ENCODE results near the gene GAREM2.

GAREM2 gene

GRCh38 chr2:26187537-26188104 is 14.7 kb downstream of the GAREM2 start:
- no peak for DNase-seq

- no peak for DNase-seq
Observed at GRCh38 chr2:26189123-26189522, 16.2 kb downstream of the GAREM2 start.

- DNase-seq, result no peak
Observed at GRCh38 chr2:26189751-26190150, 16.9 kb downstream of the GAREM2 start.

GRCh38 chr2:26190369-26190768 is 17.5 kb downstream of the GAREM2 start:
- no peak for DNase-seq

- DNase-seq, result no peak
Observed at GRCh38 chr2:26191316-26192159, 18.6 kb downstream of the GAREM2 start.

DNA sequence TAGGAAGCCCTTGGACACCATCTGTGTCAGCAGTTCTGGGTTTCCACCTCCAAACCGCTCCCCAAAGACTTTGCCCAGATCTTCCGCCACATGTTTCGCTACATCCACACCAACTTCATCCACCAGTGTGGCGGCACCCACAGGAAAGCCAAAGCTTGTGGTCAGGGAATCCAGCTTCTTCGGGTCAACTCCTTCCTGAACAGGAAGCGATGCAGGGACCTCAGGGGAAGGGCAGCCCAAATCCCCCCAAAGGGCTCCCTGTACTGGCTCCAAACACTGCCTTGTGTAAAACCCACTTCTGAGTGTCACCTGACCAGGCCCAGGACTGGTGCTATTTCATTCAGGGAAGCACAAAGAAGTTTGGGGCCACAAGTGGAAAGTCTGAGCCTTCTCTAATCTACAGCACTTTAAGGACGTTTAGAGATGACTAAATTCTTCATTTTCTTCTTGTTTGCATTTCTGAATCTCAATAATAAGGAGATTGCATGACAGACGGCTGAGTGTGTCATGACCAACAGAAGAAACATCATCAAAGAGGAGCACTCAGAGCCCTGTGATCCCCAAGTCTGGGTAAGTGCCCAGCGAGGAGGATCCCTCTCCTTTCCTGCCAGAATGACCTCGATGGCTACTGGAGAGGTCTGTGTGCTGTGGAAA is 20.8 kb downstream of the GAREM2 start:
- no peak for DNase-seq

DNA sequence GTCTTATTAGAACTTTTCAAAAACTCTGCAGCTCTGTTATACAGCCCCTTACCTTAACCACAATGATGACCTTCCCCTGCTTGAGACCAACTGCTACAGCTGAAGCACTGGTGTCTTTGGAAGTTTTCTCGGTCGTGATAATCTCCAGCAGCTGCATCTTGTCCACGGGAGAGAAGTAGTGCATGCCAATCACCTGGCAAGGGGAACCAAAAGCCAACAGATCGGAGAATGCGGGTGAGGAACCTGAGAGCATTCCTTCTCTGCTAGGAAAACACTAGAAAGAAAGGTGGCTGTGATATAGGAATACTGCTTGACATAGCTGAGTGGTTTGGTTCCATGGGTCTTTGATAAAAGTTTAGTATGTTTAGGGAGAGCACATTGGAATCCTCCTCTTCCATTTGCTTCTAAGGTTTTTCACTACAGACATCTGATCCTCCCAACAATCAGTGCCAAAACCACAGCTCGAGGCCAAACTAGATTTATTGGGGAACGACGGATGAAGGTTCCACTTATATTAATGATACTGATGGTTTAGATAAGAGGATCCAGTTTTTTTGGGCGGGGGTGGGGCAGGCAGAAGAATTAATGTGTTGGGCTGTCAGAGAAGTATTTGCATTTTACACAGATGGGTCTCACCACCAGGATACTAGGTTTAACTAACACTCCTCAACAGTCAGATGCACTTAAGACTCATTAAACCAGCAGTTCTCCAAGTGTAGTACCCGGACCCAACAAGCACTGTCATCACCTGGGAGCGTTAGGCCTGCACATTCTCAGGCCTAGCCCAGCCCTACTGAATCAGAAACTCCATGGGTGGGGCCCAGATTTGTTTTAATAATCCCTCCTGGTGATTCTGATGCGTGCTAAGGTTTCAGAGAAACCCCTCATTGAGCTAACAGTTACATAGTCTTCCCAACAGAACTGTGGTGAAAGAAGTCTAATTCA is 22.4 kb downstream of the GAREM2 start:
- no peak for DNase-seq

- no peak for DNase-seq
Observed at GRCh38 chr2:26196683-26197418, 24.0 kb downstream of the GAREM2 start.

GRCh38 chr2:26197516-26197915 is 24.6 kb downstream of the GAREM2 start:
- no peak for DNase-seq

- DNase-seq, result no peak
Observed at GRCh38 chr2:26202981-26203490, 30.1 kb downstream of the GAREM2 start.

- no peak for DNase-seq
Observed at GRCh38 chr2:26203906-26204305, 31.0 kb downstream of the GAREM2 start.

GRCh38 chr2:26212011-26212410 is 39.1 kb downstream of the GAREM2 start:
- DNase-seq, result no peak

- no peak for DNase-seq
Observed at GRCh38 chr2:26214759-26215158, 41.9 kb downstream of the GAREM2 start.

DNA sequence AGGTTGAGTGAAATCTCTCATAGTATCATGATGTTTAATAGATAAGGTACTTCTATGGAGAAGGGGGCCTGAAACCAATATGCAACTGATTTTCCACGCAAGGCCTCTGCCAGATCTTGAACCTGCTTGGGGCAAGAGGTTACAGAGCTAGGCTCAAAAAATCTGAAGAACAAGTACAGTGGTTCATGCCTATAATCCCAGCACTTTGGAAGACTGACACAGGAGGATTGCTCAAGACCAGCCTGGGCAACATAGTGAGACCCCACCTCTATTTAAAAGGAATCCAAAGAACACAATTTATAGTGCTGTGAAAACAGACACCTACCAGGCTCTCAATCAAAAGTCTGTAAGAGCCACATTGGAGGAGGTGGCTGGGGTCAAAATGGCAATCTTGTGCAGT is 42.9 kb downstream of the GAREM2 start:
- no peak for DNase-seq

DNA sequence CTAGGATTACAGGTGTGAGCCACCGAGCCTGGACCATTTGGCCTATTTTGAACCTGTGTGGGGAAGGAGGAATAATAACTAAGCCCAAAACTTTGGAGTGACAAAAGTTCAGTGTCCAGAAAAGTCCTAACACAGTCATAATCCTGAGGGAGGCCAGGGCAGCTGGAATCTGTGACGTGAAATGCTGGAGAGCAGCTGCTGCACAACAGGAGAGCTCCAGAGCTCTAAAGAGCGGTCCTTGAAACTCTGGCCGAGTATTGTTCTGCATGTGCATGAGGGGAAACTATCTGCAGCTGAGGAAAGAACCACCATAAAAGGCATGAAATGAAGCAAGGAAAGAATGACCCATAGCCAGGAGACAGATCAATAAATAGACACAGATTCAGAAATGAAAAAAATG is 43.7 kb downstream of the GAREM2 start:
- no peak for DNase-seq

DNA sequence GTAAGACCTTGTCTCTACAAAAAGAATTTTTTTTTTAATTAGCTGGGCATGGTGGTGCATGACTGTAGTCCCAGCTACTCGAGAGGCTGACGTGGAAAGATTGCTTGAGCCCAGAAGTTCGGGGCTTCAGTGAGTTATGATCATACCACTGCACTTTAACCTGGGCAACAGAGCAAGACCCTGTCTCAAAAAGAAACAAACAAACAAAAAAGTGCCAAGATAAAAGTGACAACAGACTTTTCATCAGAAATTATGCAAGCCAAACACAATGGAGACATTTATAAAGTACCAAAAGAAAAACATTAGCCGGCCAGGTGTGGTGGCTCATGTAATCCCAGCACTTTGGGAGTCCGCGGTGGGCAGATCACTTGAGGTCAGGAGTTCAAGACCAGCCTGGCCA is 44.8 kb downstream of the GAREM2 start:
- DNase-seq, result no peak

DNA sequence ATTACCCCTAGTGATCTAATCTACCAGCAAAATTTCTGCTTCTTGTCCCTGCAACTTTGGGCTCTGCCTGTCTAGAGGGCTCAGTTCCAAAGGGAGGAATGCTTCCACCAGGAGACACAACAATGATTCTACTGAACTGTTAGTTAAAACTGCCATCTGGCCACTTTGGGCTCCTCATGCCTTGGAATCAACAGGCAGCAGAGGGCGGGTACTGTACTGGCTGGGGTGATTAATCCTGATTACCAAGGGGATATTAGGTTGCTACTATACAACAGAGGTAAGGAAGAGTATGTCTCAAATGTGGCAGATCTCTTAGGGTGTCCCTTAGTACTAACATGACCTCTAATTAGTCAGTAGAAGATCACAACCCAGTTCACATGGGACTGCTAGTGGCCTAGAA is 50.1 kb downstream of the GAREM2 start:
- no peak for DNase-seq

DNA sequence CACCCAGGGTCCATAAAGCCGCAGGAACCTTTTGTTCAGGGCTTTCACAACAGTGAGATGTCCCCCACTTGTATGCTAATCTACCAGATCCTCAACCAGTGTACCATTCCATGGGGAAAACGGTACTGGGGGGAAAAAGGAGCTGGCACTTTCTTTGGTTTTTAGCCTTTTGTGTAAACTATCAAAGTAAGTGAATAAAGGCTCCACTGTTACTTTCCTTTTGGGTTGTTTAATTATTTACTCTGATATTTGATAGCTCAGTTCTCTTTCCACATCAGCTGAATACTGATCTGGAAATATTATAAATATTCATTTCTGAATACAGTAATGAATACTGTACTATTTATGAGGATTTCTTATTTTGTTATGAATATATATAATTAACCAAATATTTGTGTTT is 51.2 kb downstream of the GAREM2 start:
- no peak for DNase-seq

- no peak for DNase-seq
Observed at GRCh38 chr2:26229595-26229994, 56.7 kb downstream of the GAREM2 start.

- no peak for DNase-seq
Observed at GRCh38 chr2:26230806-26231205, 57.9 kb downstream of the GAREM2 start.

GRCh38 chr2:26235089-26235488 is 62.2 kb downstream of the GAREM2 start:
- no peak for DNase-seq

DNA sequence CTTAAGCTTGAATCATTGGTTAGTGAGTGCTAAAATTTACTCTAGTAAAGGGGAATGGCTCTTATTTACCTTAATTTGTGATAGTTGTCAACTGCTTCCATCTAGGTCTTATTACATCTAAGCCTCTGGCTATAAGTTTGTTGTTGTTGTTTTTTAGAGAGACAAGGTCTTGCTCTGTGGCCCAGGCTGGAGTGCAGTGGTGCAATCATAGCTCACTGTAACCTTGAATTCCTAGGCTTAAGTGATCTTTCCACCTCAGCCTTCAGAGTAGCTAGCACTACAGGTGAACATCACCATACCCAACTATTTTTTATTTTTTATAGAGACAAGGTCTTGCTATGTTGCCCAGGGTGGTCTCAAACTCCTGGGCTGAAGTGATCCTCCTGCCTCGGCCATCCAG is 65.0 kb downstream of the GAREM2 start:
- no peak for DNase-seq
